Activated T-helper 17 cell treated with anti-CD3 and anti-CD28 coated beads, Interleukin-2, amount 50 U/mL, for 72 hours (primary cell): Measurements from ENCODE around the gene RFX1. TPM values are rescaled to one million over a fixed set of nuclear protein-coding genes. Genes with fewer than 3 reads are reported as not detected.
A peak's percentile ranks its signal among the peaks of the same experiment; 100 is the strongest.
"Not testable (repeated sequence)": the region's sequence is repeated elsewhere in the genome, so short reads cannot be mapped to it uniquely, and the experiment has no call there.

Experiments used
- ATAC-seq: fragments of 150-1000 bp; cut with Tn5 transposase; replicated peaks from 2 replicates; pipeline ENCODE4 v1.10.0; 2021; ENCODE audit warnings: mild to moderate bottlenecking, moderate library complexity
- H3K27ac Mint-ChIP-seq: one replicate; pipeline ENCODE4 v1.8.0; 2022; ENCODE audit warnings: mixed read lengths
- H3K27me3 Mint-ChIP-seq: one replicate; pipeline ENCODE4 v1.8.0; 2022; ENCODE audit warnings: mixed read lengths
- H3K36me3 Mint-ChIP-seq: one replicate; pipeline ENCODE4 v1.8.0; 2022; ENCODE audit warnings: low read depth, mild to moderate bottlenecking, mixed read lengths
- H3K4me1 Mint-ChIP-seq: one replicate; pipeline ENCODE4 v1.8.0; 2022; ENCODE audit warnings: mixed read lengths
- H3K4me3 Mint-ChIP-seq: one replicate; pipeline ENCODE4 v1.8.0; 2022; ENCODE audit warnings: mild to moderate bottlenecking, mixed read lengths
- H3K9me3 Mint-ChIP-seq: one replicate; pipeline ENCODE4 v1.8.0; 2022; ENCODE audit warnings: mixed read lengths
- total RNA-seq, 2 donors: library from RNA; stranded (reverse); gene quantifications; one replicate each; pipeline ENCODE4 v1.2.3, GENCODE V29; 2022

Gene RFX1
- total RNA-seq, 2 donors from 2014 or later = 12.6 to 12.9 TPM

GRCh38 chr19:13981467-13981866 is 24.7 kb downstream of the RFX1 start:
- H3K4me1 Mint-ChIP-seq = peaks cover 7% of the 10 kb centered on the region
- H3K36me3 Mint-ChIP-seq = no peaks in the 10 kb centered on the region
- H3K9me3 Mint-ChIP-seq = no peaks in the 10 kb centered on the region
- H3K27ac Mint-ChIP-seq = no peak overlapping the region
- no peaks in the 10 kb centered on the region for H3K27me3 Mint-ChIP-seq
- no peak for ATAC-seq
- H3K4me3 Mint-ChIP-seq = no peak overlapping the region

- ATAC-seq = no peak
- Mint-ChIP-seq H3K4me1 (peaks cover 7% of the 10 kb centered on the region), H3K27me3 (no peaks in the 10 kb centered on the region), H3K36me3 (no peaks in the 10 kb centered on the region), H3K4me3 (no peak overlapping the region), H3K9me3 (no peaks in the 10 kb centered on the region), H3K27ac (no peak overlapping the region)
Observed at GRCh38 chr19:13981021-13981420, 25.1 kb downstream of the RFX1 start.

GRCh38 chr19:13980340-13980739 is 25.8 kb downstream of the RFX1 start:
- no peaks in the 10 kb centered on the region for H3K27me3 Mint-ChIP-seq
- no peak for ATAC-seq
- H3K27ac Mint-ChIP-seq = no peak overlapping the region
- no peaks in the 10 kb centered on the region for H3K9me3 Mint-ChIP-seq
- H3K4me1 Mint-ChIP-seq = peaks cover 3% of the 10 kb centered on the region
- H3K4me3 Mint-ChIP-seq = no peak overlapping the region
- H3K36me3 Mint-ChIP-seq = no peaks in the 10 kb centered on the region

- no peak for ATAC-seq
- Mint-ChIP-seq H3K27me3 (no peaks in the 10 kb centered on the region), H3K9me3 (no peaks in the 10 kb centered on the region), H3K4me3 (no peak overlapping the region), H3K4me1 (no peaks in the 10 kb centered on the region), H3K27ac (no peak overlapping the region), H3K36me3 (no peaks in the 10 kb centered on the region)
Observed at GRCh38 chr19:13979686-13980085, 26.4 kb downstream of the RFX1 start.

GRCh38 chr19:13979244-13979615 is 26.9 kb downstream of the RFX1 start:
- H3K9me3 Mint-ChIP-seq = no peaks in the 10 kb centered on the region
- peaks cover 2% of the 10 kb centered on the region for H3K4me1 Mint-ChIP-seq
- ATAC-seq = no peak
- no peak overlapping the region for H3K4me3 Mint-ChIP-seq
- no peaks in the 10 kb centered on the region for H3K36me3 Mint-ChIP-seq
- H3K27me3 Mint-ChIP-seq = no peaks in the 10 kb centered on the region
- no peak overlapping the region for H3K27ac Mint-ChIP-seq

GRCh38 chr19:13978351-13979243 is 27.5 kb downstream of the RFX1 start:
- H3K27ac Mint-ChIP-seq = no peak overlapping the region
- no peaks in the 10 kb centered on the region for H3K27me3 Mint-ChIP-seq
- H3K4me1 Mint-ChIP-seq = peaks cover 7% of the 10 kb centered on the region
- ATAC-seq = peak; percentile 30
- no peaks in the 10 kb centered on the region for H3K36me3 Mint-ChIP-seq
- no peak overlapping the region for H3K4me3 Mint-ChIP-seq
- H3K9me3 Mint-ChIP-seq = no peaks in the 10 kb centered on the region

- H3K4me1 Mint-ChIP-seq = peaks cover 7% of the 10 kb centered on the region
- H3K27me3 Mint-ChIP-seq = no peaks in the 10 kb centered on the region
- no peak for ATAC-seq
- H3K27ac Mint-ChIP-seq = no peak overlapping the region
- H3K36me3 Mint-ChIP-seq = no peaks in the 10 kb centered on the region
- no peak overlapping the region for H3K4me3 Mint-ChIP-seq
- no peaks in the 10 kb centered on the region for H3K9me3 Mint-ChIP-seq
Observed at GRCh38 chr19:13977803-13978202, 28.3 kb downstream of the RFX1 start.

- Mint-ChIP-seq H3K4me3 (no peak overlapping the region), H3K36me3 (no peaks in the 10 kb centered on the region), H3K27me3 (no peaks in the 10 kb centered on the region), H3K4me1 (peaks cover 7% of the 10 kb centered on the region), H3K9me3 (no peaks in the 10 kb centered on the region), H3K27ac (peak overlapping the region; percentile 61)
- no peak for ATAC-seq
Observed at GRCh38 chr19:13976446-13976845, 29.7 kb downstream of the RFX1 start.

GRCh38 chr19:13975870-13976269 is 30.2 kb downstream of the RFX1 start:
- peaks cover 7% of the 10 kb centered on the region for H3K4me1 Mint-ChIP-seq
- H3K9me3 Mint-ChIP-seq = no peaks in the 10 kb centered on the region
- no peak overlapping the region for H3K4me3 Mint-ChIP-seq
- H3K36me3 Mint-ChIP-seq = no peaks in the 10 kb centered on the region
- H3K27ac Mint-ChIP-seq = peak overlapping the region; percentile 61
- no peaks in the 10 kb centered on the region for H3K27me3 Mint-ChIP-seq
- no peak for ATAC-seq

- peak; percentile 84 for ATAC-seq
- Mint-ChIP-seq H3K27ac (peak overlapping the region; percentile 72), H3K4me1 (peaks cover 7% of the 10 kb centered on the region), H3K36me3 (peaks cover 8% of the 10 kb centered on the region), H3K4me3 (no peak overlapping the region), H3K27me3 (no peaks in the 10 kb centered on the region), H3K9me3 (no peaks in the 10 kb centered on the region)
Observed at GRCh38 chr19:13974073-13974472, 32.0 kb downstream of the RFX1 start.

- peak overlapping the region; percentile 72 for H3K27ac Mint-ChIP-seq
- ATAC-seq, H3K27me3 Mint-ChIP-seq, H3K4me3 Mint-ChIP-seq, H3K4me1 Mint-ChIP-seq, H3K9me3 Mint-ChIP-seq: not testable (repeated sequence)
- peaks cover 13% of the 10 kb centered on the region for H3K36me3 Mint-ChIP-seq
Observed at GRCh38 chr19:13973479-13973878, 32.6 kb downstream of the RFX1 start.

GRCh38 chr19:13972368-13973155 is 33.6 kb downstream of the RFX1 start:
- no peaks in the 10 kb centered on the region for H3K27me3 Mint-ChIP-seq
- no peak for ATAC-seq
- peaks cover 7% of the 10 kb centered on the region for H3K4me1 Mint-ChIP-seq
- no peak overlapping the region for H3K4me3 Mint-ChIP-seq
- peaks cover 13% of the 10 kb centered on the region for H3K36me3 Mint-ChIP-seq
- H3K27ac Mint-ChIP-seq = no peak overlapping the region
- H3K9me3 Mint-ChIP-seq = no peaks in the 10 kb centered on the region

- not testable (repeated sequence) for H3K4me3 Mint-ChIP-seq, H3K9me3 Mint-ChIP-seq, H3K27ac Mint-ChIP-seq, H3K4me1 Mint-ChIP-seq, ATAC-seq, H3K27me3 Mint-ChIP-seq
- peaks cover 13% of the 10 kb centered on the region for H3K36me3 Mint-ChIP-seq
Observed at GRCh38 chr19:13971868-13972267, 34.3 kb downstream of the RFX1 start.

- Mint-ChIP-seq H3K4me1 (peaks cover 7% of the 10 kb centered on the region), H3K4me3 (no peak overlapping the region), H3K27me3 (no peaks in the 10 kb centered on the region), H3K36me3 (peaks cover 17% of the 10 kb centered on the region), H3K27ac (no peak overlapping the region), H3K9me3 (no peaks in the 10 kb centered on the region)
- no peak for ATAC-seq
Observed at GRCh38 chr19:13969897-13970296, 36.2 kb downstream of the RFX1 start.

- Mint-ChIP-seq H3K9me3 (no peaks in the 10 kb centered on the region), H3K36me3 (peaks cover 24% of the 10 kb centered on the region), H3K27me3 (no peaks in the 10 kb centered on the region), H3K4me3 (no peak overlapping the region), H3K4me1 (peaks cover 2% of the 10 kb centered on the region), H3K27ac (no peak overlapping the region)
- no peak for ATAC-seq
Observed at GRCh38 chr19:13968999-13969398, 37.1 kb downstream of the RFX1 start.
